Measurements from ENCODE around the gene DGKQ.
A peak's percentile ranks its signal among the peaks of the same experiment; 100 is the strongest.

DGKQ gene

DNA sequence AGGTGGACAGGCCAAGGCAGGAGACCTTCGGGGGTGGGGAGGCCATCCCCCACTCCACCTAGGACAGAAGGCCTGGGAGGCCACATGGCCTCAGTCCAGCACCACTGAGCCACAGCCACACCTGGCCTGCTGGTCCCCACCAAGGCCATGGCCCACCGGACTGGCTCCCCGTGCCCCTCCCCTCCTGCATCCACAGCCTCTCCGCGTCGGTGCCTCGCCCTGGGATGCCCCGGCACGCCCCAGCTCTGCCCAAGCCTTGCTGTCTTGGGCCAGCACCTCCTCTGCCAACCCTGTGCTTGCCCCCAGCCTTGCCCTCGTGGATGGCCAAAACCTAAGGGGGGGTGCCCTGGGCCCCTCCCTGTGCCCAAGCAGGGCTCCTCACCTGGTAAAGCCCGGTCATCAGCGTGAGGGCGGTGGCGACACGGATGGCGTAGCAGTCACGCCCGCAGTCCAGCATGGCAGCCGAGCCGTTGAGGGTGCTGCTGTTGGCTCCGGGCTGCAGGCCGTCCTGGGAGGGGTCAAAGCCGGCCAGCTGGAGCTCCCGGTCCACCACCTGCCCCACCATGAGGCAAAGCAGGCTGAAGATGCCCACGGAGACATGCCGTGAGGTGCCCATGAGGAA, 17.5 kb upstream of the DGKQ start:
- Histone ChIP-seq H3K4me3 (ENCODE audit: low read depth in 1 of 2, low read length in 2 of 2) (no peak overlapping the region), H3K36me3 (ENCODE audit: control insufficient read depth in 1 of 2, insufficient read depth in 2 of 2, low read length in 2 of 2) (peaks cover 0 to 30% of the 10 kb centered on the region in 2 donors), H3K4me1 (ENCODE audit: control insufficient read depth in 1 of 2, insufficient read depth in 2 of 2, low read length in 2 of 2) (peaks cover 4 to 20% of the 10 kb centered on the region in 2 donors), H3K27me3 (ENCODE audit: low read depth, low read length) (no peaks in the 10 kb centered on the region), H3K27ac (ENCODE audit: low read length) (no peak overlapping the region), H3K9me3 (ENCODE audit: control insufficient read depth in 1 of 2, low read length in 2 of 2) (no peaks in the 10 kb centered on the region)

DNA sequence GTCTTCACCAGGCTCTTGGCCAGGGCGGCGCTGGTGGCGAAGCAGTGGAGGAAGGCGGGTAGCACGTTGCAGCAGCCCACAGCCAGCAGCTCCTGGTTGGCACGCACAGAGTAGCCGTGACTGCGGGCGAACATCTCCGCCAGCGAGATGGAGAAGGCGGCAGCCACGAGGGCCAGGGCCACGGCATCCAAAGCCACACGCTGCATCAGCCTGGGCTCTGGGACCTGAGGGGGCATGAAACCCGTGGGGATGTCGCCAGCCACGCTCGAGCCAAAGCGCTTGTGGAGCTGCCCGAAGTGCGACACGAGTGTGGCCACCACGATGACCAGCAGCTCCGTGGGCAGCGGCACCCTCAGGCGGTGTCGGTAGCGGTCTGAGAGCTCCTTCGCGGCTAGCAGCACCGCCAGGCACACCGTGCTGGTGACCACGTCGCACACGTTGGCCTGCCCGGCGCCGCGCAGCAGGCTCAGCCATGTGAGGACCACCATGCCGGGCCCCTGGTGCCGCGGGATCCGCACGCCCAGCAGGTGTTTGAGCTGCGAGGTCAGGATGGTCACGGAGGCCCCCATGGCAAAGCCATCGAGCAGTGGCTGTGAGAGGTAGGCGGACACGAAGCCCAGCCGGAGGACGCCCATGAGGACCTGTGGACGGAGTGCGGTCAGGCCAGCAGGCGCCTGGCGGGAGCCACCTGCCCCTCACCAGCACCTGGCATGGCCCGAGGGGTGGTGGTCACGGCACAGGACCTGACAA, 16.5 kb upstream of the DGKQ start:
- peaks cover 4 to 28% of the 10 kb centered on the region in 2 donors for H3K4me1 ChIP-seq (ENCODE audit: control insufficient read depth in 1 of 2, insufficient read depth in 2 of 2, low read length in 2 of 2)
- no peaks in the 10 kb centered on the region for H3K9me3 ChIP-seq (ENCODE audit: control insufficient read depth in 1 of 2, low read length in 2 of 2)
- H3K27ac ChIP-seq (ENCODE audit: low read length): no peak overlapping the region
- H3K27me3 ChIP-seq (ENCODE audit: low read depth, low read length): no peaks in the 10 kb centered on the region
- H3K36me3 ChIP-seq (ENCODE audit: control insufficient read depth in 1 of 2, insufficient read depth in 2 of 2, low read length in 2 of 2): peaks cover 0 to 30% of the 10 kb centered on the region in 2 donors
- H3K4me3 ChIP-seq (ENCODE audit: low read depth in 1 of 2, low read length in 2 of 2): no peak overlapping the region

DNA sequence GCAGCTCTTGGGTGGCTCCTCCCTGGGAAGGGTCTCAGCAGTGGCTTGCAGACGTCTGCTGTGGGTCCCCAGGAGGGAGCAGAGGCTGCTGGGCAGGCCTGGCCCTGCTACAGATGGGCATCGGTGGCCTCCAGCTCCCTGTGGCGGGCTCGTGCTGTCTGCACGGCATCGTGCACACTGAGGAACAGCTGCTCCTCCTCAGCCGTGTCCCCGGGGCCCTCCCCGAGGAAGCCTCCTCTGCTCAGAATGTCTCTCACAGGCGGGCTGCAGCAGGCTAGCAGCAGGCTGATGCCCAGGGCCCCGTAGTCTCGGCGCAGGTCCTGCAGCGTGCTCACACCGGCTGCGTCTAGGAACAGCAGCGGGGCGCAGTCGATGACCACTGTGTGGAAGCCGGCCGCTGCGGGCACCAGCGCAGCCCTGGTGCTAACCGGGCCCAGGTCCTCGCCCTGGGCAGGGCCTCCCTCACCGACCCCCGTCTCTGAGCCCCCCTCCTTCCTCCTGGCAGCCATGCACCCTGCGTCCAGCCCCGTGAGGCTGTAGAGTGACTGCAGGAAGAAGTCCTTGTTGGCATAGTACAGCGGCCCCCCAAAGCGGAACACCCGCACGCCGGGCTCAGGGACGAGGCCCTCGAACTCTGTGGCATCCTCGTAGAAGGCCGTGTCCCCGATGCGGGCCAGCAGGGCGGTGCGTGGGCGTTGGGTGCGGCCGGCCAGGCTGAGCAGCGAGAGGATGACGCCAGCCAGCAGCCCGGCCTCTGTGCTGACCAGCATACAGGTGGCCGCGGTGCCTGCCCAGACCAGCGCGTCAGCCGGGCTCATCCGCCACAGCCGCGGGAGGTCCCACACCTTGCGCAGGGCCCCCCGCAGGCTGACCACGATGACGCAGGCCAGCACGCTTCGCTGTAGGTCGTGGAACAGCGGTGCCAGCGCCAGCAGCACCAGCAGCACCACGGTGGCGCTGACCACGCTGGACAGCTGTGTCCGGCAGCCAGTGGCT, 15.7 kb upstream of the DGKQ start:
- Histone ChIP-seq H3K4me1 (ENCODE audit: control insufficient read depth in 1 of 2, insufficient read depth in 2 of 2, low read length in 2 of 2) (peaks cover 4 to 31% of the 10 kb centered on the region in 2 donors), H3K27ac (ENCODE audit: low read length) (no peak overlapping the region), H3K36me3 (ENCODE audit: control insufficient read depth in 1 of 2, insufficient read depth in 2 of 2, low read length in 2 of 2) (peaks cover 0 to 30% of the 10 kb centered on the region in 2 donors), H3K27me3 (ENCODE audit: low read depth, low read length) (no peaks in the 10 kb centered on the region), H3K9me3 (ENCODE audit: control insufficient read depth in 1 of 2, low read length in 2 of 2) (no peaks in the 10 kb centered on the region), H3K4me3 (ENCODE audit: low read depth in 1 of 2, low read length in 2 of 2) (no peak overlapping the region)

DNA sequence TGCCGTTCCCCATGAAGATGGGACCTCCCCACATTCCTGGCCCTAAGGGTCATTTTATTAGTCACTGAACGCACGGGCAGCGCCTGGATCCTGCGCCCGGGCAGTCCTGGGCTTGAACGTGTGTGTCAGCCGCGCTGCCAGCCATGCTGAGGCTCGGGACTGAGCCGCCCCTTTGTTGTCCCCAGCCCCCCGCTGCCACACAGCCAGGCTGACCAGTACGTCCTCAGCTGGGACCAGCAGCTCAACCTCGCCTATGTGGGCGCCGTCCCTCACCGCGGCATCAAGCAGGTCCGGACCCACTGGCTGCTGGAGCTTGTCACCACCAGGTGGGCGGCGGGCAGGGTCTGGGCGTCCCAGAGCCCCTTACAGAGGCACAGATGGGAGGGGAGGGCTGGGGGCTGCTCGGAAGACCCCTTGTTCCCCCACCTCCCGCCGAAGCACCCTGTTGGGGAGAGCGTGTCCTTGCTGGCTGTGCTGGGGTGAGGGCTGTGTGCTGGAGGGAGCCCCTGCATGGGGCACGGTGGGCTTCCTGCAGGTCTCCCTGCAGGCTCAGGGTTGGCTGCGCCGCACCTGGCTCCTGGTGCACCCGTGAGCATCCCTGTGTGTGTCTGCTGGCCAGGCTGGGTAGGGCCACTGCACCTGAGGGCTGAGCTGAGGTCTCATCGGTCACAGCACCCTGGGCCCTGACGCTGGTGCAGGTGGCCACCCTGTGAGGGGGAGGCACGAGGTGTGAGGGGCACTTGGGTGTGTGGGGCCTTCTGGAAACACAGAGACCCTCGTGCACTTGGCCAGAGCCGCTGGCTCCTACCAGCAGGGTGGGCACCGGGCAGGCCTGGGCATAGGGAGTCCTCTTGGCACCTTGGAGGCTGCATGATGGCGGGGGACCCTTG, 14.5 kb upstream of the DGKQ start:
- no peaks in the 10 kb centered on the region for H3K27me3 ChIP-seq (ENCODE audit: low read depth, low read length)
- H3K9me3 ChIP-seq (ENCODE audit: control insufficient read depth in 1 of 2, low read length in 2 of 2): no peaks in the 10 kb centered on the region
- no peak overlapping the region for H3K27ac ChIP-seq (ENCODE audit: low read length)
- H3K4me3 ChIP-seq (ENCODE audit: low read depth in 1 of 2, low read length in 2 of 2): peak overlapping the region; percentile 72 to 83
- peaks cover 4 to 31% of the 10 kb centered on the region in 2 donors for H3K4me1 ChIP-seq (ENCODE audit: control insufficient read depth in 1 of 2, insufficient read depth in 2 of 2, low read length in 2 of 2)
- peaks cover 0 to 30% of the 10 kb centered on the region in 2 donors for H3K36me3 ChIP-seq (ENCODE audit: control insufficient read depth in 1 of 2, insufficient read depth in 2 of 2, low read length in 2 of 2)

DNA sequence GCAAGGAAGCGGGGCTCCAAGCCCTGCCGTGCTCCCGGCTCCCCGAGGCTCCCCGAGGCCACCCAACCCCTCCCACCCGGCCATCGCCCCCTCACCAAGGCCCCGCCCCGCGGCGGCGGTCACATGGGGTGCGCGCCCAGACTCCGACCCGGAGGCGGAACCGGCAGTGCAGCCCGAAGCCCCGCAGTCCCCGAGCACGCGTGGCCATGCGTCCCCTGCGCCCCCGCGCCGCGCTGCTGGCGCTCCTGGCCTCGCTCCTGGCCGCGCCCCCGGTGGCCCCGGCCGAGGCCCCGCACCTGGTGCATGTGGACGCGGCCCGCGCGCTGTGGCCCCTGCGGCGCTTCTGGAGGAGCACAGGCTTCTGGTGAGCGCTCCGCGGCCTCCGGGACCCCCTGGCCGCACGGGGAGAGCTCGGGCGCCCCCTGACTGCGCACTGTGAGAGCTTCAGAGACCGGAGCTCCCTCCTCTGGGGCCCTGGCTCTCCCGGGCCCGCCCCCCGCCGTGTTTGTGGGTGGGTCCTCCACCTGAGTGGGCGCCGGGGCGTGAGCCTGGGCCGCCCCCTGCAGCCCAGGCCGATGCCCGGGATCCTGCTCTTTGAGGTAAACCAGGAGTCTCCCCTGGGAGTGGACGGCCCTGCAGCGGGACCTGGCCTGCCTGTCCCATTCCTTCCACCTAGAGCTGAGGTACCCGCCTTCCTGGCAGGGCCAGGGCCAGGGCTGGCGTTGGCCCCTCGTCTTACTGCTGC, 13.7 kb upstream of the DGKQ start, which contains the start of gene IDUA:
Gene IDUA, plus strand, starts transcription at position 166 of the 745 bp plus-strand sequence. Its CDS starts 41 bp downstream, at position 207.
- H3K9me3 ChIP-seq (ENCODE audit: control insufficient read depth in 1 of 2, low read length in 2 of 2): no peaks in the 10 kb centered on the region
- H3K27me3 ChIP-seq (ENCODE audit: low read depth, low read length): no peaks in the 10 kb centered on the region
- H3K27ac ChIP-seq (ENCODE audit: low read length): peak within 1 kb of the TSS; percentile 45
- H3K4me1 ChIP-seq (ENCODE audit: control insufficient read depth in 1 of 2, insufficient read depth in 2 of 2, low read length in 2 of 2): peaks cover 4 to 31% of the 10 kb centered on the region in 2 donors
- peaks cover 0 to 29% of the 10 kb centered on the region in 2 donors for H3K36me3 ChIP-seq (ENCODE audit: control insufficient read depth in 1 of 2, insufficient read depth in 2 of 2, low read length in 2 of 2)
- H3K4me3 ChIP-seq (ENCODE audit: low read depth in 1 of 2, low read length in 2 of 2): peak within 1 kb of the TSS; percentile 72 to 83

DNA sequence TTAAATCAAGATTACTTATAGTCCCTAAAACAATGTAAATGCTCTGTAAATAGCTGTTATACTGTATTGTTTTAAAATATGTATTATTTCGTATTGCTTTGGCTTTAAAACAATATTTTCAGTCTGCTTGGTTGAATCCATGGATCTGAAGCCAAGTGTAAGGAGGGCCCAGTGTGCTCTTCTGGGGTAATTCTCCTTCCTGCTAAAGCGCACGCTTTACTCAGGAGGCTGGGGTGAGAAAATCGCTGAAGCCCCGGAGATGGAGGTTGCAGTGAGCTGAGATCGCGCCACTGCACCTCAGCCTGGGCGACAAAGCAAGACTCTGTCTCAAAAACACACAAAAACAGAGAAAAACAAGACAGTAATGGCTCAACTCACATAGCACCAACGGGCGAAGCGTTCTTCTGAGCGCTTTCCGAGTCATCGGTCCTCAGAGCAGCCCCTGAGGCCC, 13.1 kb upstream of the DGKQ start:
- Histone ChIP-seq H3K4me3 (ENCODE audit: low read depth in 1 of 2, low read length in 2 of 2) (peak overlapping the region; percentile 72 to 83), H3K4me1 (ENCODE audit: control insufficient read depth in 1 of 2, insufficient read depth in 2 of 2, low read length in 2 of 2) (peaks cover 4 to 31% of the 10 kb centered on the region in 2 donors), H3K27me3 (ENCODE audit: low read depth, low read length) (no peaks in the 10 kb centered on the region), H3K36me3 (ENCODE audit: control insufficient read depth in 1 of 2, insufficient read depth in 2 of 2, low read length in 2 of 2) (peaks cover 0 to 23% of the 10 kb centered on the region in 2 donors), H3K27ac (ENCODE audit: low read length) (peak overlapping the region; percentile 45), H3K9me3 (ENCODE audit: control insufficient read depth in 1 of 2, low read length in 2 of 2) (no peaks in the 10 kb centered on the region)

DNA sequence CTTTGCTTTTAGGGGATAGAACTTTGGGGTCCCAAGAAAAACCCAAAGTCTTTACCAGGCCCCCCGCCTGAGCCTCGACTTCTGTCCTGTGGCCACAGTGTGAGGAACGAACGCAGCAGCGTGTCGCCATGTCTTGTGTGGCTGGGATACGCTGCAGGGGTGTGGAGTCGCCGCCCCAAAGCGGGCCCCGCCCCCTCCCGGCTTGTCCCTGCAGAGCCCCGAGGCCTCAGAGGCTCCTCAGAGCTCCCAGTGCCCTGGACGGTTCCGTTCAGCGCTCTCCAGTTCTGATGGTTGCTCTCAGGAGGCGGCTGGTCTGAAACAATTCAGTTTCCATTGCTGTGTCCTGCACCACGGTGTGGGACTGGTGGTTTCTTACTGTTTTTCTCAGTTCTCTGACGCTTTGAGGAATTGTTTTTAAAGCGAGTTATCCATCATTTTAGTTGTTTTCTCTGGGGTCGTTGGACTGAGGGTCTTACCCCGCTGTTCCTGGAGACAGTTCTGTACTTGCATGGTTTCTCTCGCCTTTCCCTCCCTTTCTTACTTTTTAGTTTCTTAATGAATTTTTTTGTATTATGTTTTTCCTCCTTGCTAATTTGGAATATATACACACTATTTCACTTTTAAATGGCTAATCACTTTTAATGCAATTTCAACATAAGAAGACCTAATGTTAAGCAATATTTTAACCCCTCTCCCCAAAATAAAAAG, 11.9 kb upstream of the DGKQ start:
- Histone ChIP-seq H3K27me3 (ENCODE audit: low read depth, low read length) (no peaks in the 10 kb centered on the region), H3K4me1 (ENCODE audit: control insufficient read depth in 1 of 2, insufficient read depth in 2 of 2, low read length in 2 of 2) (peaks cover 4 to 31% of the 10 kb centered on the region in 2 donors), H3K27ac (ENCODE audit: low read length) (no peak overlapping the region), H3K4me3 (ENCODE audit: low read depth in 1 of 2, low read length in 2 of 2) (peak overlapping the region; percentile 34 to 36), H3K36me3 (ENCODE audit: control insufficient read depth in 1 of 2, insufficient read depth in 2 of 2, low read length in 2 of 2) (peaks cover 0 to 13% of the 10 kb centered on the region in 2 donors), H3K9me3 (ENCODE audit: control insufficient read depth in 1 of 2, low read length in 2 of 2) (no peaks in the 10 kb centered on the region)

DNA sequence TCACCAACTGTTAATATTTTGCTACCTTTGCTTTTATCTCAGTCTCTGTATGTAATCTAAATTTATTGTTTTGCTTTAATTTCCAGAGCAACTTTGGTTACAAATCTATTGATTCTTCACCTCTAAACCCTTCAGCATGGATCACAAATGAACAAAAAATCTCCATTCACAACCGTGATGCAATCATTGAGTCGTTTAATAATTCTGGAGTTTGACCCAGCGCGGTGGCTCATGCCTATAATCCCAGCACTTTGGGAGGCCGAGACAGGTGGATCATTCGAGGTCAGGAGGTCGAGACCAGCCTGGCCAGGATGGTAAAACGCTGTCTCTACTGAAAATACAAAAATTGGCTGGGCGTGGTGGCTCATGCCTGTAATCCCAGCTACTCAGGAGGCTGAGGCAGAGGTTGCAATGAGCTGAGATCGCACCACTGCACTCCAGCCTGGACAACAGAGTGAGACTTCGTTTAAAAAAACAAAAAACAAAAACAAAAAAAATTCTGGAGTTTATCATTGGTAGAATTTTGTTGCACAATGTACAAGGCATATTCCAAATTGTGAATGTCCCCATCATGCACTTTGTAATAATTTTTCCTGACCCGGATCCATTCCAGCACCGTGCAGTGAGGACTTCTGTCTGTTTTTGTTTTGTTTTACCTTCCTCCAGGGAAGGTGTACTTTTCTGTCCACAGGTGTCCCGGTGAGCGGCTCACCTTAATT, 11.1 kb upstream of the DGKQ start:
- Histone ChIP-seq H3K27me3 (ENCODE audit: low read depth, low read length) (no peaks in the 10 kb centered on the region), H3K27ac (ENCODE audit: low read length) (no peak overlapping the region), H3K4me3 (ENCODE audit: low read depth in 1 of 2, low read length in 2 of 2) (peak overlapping the region; percentile 34 to 36), H3K36me3 (ENCODE audit: control insufficient read depth in 1 of 2, insufficient read depth in 2 of 2, low read length in 2 of 2) (peaks cover 0 to 5% of the 10 kb centered on the region in 2 donors), H3K4me1 (ENCODE audit: control insufficient read depth in 1 of 2, insufficient read depth in 2 of 2, low read length in 2 of 2) (peaks cover 4 to 34% of the 10 kb centered on the region in 2 donors), H3K9me3 (ENCODE audit: control insufficient read depth in 1 of 2, low read length in 2 of 2) (no peaks in the 10 kb centered on the region)

DNA sequence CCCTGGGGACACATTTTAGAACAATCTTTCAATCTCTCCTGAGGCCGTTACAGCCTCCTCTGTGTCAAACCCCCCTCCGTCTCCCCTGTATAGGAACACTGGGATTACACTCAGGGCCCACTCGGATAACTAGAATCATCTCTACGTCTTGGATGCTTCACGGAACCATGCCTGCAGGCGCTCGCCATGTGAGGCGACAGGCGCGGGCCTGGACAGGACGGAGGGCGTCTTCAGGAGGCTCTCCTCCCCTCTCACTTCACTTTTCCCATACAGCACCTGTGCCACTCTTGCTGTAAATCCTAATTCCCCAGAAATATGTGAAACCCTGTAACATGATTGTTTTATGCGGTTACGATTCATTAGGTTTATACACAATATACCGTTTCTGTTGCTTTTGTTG, 9.4 kb upstream of the DGKQ start:
- Histone ChIP-seq H3K4me3 (ENCODE audit: low read depth in 1 of 2, low read length in 2 of 2) (no peak overlapping the region), H3K27ac (ENCODE audit: low read length) (no peak overlapping the region), H3K36me3 (ENCODE audit: control insufficient read depth in 1 of 2, insufficient read depth in 2 of 2, low read length in 2 of 2) (no peaks in the 10 kb centered on the region), H3K9me3 (ENCODE audit: control insufficient read depth in 1 of 2, low read length in 2 of 2) (no peaks in the 10 kb centered on the region), H3K4me1 (ENCODE audit: control insufficient read depth in 1 of 2, insufficient read depth in 2 of 2, low read length in 2 of 2) (peaks cover 4 to 30% of the 10 kb centered on the region in 2 donors), H3K27me3 (ENCODE audit: low read depth, low read length) (no peaks in the 10 kb centered on the region)
